HG02938 (cell line): Measurements from ENCODE around the gene MYH14.
"Not testable (repeated sequence)": the region's sequence is repeated elsewhere in the genome, so short reads cannot be mapped to it uniquely, and the experiment has no call there.

Experiments used
- ATAC-seq: cut with Tn5 transposase; IDR thresholded peaks from one replicate; pipeline ENCODE4 v1.9.1; 2021; ENCODE audit warnings: mild to moderate bottlenecking, moderate library complexity; ENCODE audit not compliant: unreplicated experiment

MYH14 gene

DNA sequence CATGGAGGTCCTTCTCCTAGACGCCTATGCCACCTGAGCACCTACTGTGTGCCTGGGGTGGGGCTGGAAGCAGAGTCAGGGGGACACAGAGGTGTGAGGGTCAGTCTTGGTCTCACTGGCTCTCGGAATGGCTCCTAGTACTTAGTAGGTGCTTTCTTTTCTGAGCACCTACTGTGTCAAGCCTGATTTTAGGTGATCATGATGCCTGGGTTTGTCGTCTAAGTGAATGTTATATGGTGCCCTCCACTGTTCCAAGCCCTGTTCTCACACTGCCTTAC, 20.0 kb downstream of the MYH14 start:
- ATAC-seq: no peak

DNA sequence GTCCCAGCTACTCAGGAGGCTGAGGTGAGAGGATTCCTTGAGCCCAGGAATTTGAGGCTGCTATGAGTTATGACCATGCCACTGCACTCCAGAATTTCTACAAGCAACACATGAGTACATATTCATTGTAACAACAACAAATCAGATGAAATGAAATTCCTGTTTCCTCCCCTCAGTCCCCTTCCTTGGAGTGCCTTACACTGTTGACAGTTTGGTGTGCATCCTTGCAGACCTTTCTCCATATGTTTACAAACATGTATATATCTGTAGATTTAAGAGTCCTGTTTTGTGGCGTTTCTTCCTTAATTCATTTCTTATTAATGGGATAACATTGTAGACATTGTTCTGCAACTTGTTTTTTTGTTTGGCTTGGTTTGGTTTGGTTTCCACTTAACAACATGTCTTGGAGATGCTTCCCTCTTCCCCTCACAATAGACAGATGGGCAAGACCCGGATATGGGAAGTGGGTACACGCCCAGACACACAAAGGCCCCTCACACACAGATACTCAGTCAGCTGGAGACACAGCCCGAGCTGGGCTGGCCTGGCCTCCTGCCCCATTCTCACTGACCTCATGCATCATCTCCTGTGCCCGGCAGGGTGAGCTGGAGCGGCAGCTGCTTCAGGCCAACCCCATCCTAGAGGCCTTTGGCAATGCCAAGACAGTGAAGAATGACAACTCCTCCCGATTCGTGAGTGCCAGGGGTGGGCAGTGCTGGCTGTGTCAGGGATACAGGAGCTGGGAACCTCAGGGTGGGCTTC, 21.7 kb downstream of the MYH14 start:
- no peak for ATAC-seq

DNA sequence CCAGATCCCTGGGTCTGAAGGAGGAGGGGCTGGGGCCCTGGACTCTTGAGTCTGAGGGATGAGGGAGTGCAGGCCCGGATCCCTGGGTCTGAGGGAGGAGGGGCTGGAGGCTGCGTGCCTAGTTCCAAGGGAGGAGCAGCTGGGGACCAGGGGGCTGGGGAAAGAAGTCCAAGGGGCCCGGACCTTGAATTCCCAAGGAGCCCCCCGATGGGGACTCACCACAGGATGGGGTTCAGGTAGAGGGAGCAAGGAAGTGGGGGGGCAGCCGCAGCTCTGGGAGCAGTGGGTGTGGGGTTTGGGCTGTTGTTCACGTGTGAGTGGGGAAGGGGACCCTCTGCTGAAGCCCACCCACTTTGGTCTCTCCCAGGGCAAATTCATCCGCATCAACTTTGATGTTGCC, 23.1 kb downstream of the MYH14 start:
- no peak for ATAC-seq

- not testable (repeated sequence) for ATAC-seq
Measured at GRCh38 chr19:50228153-50228552, 24.7 kb downstream of the MYH14 start.

DNA sequence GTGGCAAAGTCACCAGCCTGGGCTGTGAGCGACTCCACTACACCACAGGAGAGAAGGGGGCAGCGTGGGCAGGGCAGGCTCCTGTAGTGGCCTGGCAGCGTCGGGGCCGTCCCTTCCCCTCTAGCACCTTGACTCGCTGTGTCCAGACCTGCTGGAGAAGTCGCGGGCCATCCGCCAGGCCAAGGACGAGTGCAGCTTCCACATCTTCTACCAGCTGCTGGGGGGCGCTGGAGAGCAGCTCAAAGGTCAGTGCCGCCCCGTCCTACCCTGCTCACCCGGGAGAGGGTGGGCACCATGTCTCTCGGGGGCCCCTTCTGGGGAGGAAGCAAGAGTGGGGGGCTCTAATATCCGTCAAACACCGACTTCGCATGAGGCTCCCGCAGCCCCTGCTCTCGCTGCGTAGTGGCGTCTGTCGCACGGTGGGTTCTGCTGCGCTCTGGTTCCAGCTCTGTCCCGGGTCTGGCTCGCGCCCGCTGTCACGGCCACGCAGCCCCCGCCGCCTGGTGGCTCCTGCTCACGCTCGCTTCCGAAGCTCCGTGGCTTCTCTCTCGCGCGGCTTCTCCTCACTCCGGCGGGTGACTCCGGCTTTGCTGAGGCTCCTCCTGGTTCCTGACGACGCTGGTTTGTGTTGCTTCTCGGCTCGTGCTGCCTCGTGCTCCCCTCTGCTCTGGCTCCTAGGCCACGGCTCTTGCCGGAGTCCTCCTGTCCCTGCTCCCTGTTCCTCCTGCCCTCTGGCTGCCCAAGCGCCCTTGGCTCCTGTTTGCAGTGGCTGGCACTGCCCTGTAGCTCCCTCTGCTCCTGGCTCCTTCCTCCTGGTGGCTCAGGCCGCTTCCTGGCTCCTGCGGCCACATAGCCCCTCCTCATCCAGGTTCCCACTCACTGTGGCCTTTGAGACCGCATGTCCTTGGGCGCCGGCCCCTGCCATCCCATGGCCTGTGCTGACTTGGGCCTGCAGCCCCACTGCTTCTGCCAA, 27.2 kb downstream of the MYH14 start:
- ATAC-seq: no peak

DNA sequence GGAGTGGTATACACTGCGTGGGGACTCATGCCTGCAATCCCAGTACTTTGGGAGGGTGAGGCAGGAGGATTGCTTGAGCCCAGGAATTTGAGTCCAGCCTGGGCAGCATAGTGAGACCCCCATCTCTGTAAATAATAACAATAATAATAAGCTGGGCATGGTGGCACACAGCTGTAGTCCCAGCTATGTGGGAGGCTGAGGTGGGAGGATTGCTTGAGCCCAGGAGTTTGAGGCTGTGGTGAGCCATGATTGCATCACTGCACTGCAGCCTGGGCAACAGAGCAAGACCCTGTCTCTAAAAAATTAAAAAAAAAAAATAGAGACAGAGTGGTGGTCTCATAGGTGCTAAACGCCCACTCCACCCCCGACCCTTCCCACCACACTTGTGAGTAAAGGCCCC, 28.0 kb downstream of the MYH14 start:
- not testable (repeated sequence) for ATAC-seq

DNA sequence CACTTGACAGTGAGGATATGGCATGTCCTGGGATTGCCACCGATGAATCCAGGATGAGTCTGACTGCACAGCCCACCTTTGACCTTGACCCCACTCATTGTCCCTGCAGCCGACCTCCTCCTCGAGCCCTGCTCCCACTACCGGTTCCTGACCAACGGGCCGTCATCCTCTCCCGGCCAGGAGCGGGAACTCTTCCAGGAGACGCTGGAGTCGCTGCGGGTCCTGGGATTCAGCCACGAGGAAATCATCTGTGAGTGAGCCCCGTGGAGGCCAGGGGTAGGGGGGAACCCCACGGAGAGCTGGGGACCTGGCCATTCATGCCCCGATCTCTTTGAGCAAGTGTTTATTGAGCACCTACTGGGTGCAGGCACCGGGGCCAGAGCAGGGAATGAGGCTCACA, 28.4 kb downstream of the MYH14 start:
- no peak for ATAC-seq

- no peak for ATAC-seq
Measured at GRCh38 chr19:50232600-50232999, 29.2 kb downstream of the MYH14 start.

DNA sequence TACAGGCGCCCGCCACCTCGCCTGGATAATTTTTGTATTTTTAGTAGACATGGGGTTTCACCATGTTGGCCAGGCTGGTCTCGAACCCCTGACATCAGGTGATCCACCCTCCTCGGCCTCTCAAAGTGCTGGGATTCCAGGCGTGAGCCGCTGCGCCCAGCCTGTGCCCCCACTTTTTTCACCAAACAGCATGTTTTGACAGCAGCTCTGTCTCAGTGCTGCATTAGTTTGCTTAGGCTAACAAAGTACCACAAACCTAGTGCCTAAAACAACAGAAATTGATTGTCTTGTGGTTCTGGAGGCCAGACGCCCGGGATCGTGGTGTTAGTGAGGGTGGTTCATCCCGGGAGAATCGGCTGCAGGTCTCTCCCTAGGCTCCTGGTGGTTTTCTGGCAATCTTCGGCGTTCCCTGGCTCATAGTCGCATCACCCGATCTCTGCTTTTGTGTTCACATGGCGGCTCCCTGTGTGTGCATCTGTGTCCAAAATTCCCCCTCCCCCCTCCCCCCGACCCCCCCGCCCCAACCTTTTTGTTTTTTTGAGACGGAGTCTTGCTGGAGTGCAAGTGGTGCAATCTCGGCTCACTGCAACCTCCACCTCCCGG, 30.0 kb downstream of the MYH14 start:
- ATAC-seq: no peak

DNA sequence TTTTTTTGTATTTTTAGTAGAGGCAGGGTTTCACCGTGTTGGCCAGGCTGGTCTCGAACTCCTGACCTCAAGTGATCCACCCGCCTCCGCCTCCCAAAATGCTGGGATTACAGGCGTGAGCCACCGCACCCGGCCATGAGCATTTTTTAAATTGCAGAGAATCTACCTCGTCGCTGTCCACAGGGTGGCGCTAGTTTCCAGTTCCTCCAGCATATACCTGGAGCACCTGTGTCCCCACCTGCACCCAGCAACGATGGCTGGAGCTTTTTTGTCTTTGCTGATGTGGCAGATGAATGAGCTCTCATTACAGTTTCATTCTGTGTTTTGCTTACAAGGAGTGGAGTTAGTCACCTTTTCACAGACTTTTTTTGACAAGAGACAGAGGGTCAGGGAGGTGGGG, 34.1 kb downstream of the MYH14 start:
- ATAC-seq: not testable (repeated sequence)

GRCh38 chr19:50238043-50238442, 34.6 kb downstream of the MYH14 start:
- no peak for ATAC-seq

DNA sequence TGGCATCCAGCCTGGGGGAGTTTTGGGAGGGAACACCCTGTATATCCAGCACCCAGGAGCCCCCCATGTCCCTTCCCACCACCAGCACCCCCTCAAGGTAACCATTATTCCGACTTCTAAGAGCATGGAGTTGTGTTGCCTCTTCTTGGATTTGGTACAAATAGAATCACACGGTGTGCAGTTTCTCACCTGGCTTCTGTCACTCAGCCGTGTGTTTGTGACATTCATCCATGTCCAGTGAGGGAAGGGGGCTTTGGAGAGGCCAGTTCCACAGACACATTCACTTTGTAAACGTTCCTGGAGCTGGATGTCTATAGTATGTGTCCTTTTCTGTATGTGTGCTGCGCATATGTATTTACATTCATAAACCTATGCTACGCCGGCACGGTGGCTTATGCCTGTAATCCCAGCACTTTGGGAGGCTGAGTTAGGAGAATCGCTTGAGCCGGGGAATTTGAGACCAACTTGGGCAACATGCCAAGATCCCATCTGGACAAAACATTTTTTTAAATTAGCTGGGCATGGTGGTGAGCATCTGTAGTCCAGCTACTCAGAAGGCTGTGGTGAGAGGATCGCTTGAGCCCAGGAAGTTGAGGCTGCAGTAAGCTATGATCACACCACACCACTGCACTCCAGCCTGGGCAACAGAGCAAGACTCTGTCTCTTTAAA, 36.6 kb downstream of the MYH14 start:
- no peak for ATAC-seq

GRCh38 chr19:50242581-50242980, 39.2 kb downstream of the MYH14 start:
- no peak for ATAC-seq

- no peak for ATAC-seq
Measured at GRCh38 chr19:50244695-50245094, 41.3 kb downstream of the MYH14 start.

DNA sequence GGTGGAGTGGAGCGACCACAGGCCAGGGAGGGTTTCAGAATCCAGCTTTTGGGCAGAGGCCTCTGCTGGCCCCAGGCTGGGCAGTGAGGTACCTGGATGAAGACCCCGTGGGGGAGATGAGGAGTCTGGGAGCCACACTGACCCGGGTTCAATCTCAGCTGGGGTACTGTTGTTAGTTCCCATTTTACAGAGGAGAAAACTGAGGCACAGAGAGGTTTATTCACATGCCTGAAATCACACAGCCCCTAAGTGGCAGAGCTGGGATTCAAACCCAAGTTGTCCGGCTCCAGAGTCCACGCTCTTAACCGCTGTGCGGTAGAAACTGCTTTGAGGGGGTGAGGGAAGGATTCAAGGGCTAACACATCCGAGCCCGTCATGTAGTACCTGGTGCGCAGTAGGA, 45.0 kb downstream of the MYH14 start:
- ATAC-seq: no peak

DNA sequence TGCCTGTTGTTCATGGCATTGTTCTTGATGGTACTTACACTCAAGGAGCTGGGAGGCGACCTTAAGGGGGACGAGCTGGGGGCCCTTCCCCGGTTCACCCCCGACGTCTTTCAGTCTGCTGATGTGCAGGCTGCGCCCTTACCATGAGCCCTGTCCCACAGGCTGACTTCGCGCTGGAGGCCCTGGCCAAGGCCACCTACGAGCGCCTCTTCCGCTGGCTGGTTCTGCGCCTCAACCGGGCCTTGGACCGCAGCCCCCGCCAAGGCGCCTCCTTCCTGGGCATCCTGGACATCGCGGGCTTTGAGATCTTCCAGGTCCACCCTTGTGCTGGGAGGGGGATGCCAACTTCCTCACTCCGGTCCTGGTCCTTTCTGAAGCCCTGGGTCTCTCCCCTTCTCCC, 45.4 kb downstream of the MYH14 start:
- no peak for ATAC-seq

DNA sequence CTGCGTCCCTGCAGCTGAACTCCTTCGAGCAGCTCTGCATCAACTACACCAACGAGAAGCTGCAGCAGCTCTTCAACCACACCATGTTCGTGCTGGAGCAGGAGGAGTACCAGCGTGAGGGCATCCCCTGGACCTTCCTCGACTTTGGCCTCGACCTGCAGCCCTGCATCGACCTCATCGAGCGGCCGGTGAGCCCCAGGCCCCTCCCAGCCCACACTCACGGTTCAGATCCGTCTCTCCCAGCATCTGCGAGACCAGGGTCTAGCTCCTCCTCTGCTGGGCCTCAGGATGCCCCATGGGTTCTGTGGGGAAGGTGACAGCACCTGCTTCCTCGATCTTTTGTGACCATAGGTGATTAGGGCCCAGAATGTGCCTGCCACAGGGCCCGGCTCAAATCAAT, 46.2 kb downstream of the MYH14 start:
- ATAC-seq: no peak

GRCh38 chr19:50250450-50251136, 47.2 kb downstream of the MYH14 start:
- no peak for ATAC-seq

DNA sequence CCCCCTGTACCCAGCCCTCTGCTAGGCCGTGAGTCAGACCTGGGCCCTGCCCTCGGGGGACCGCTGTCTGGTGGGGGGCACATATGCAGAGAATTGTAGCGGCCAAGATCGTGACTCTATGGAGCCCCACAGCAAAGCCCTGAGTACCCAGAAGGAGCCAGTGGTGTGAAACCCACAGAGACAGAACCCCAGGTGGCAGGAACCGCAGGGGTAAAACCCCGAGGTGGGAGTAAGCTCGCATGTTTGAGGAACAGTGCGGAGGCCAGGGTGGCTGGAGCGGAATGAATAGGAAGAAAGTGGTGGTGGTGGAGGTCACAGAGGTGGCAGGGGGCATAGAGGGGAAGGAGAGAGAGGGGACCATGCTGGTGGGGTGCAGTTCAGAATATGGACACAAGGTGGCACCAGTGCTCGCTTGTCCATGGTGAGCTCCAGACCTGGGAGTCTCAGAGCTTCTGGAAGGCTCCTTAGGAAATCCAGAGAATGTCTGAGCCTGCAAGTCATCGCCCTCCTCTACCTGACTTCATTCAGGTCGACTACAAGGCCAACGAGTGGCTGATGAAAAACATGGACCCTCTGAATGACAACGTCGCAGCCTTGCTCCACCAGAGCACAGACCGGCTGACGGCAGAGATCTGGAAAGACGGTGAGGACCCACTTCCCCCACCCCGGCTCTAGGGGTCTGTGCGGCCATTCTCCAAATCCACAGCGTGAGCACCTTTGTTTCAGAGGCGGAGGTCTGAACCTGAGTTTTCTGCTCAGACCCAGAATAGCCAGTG, 48.9 kb downstream of the MYH14 start:
- no peak for ATAC-seq

- no peak for ATAC-seq
Measured at GRCh38 chr19:50252887-50253268, 49.5 kb downstream of the MYH14 start.
